Thyroid gland (tissue), 4 donors: ENCODE data around the gene BLOC1S2.

Source experiments
- POLR2A ChIP-seq, 2 donors: fragments of 450-650 bp; IDR thresholded peaks; one replicate each; pipeline ENCODE4 v1.6.1; 2017; ENCODE audit warnings: antibody characterized with exemption in 2 of 2, mild to moderate bottlenecking in 2 of 2, moderate library complexity in 1 of 2
- TF ChIP-seq, protein P1 (sequence below), 6 experiments: fragments of 200-600 bp in 3 of 6; fragments of 450-650 bp in 3 of 6; sonication (generic) in 3 of 6; IDR thresholded peaks; one replicate each; pipeline ENCODE4 v1.5.1; 2016 to 2019; ENCODE audit warnings: antibody characterized with exemption in 6 of 6, mild to moderate bottlenecking in 2 of 6, inconsistent platforms in 1 of 6, moderate library complexity in 1 of 6

DNA sequence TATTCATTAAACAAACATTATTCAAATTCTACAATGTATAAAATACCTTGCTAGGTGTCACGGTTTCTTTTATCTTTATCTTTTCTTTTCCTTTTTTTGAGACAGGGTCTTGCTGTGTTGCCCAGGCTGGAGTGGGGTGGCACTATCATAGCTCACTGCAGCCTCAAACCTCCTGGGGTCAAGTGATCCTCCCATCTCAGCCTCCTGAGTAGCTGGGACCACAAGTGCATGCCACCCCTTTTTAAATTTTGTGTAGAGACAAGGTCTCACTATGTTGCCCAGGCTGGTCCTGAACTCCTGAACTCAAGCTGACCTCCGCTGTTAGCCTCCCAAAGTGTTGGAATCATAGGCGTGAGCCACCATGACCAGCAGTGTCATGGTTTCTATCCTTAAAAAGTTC lies 17.9 kb upstream of the BLOC1S2 start:
- TF ChIP-seq, protein P1, sequence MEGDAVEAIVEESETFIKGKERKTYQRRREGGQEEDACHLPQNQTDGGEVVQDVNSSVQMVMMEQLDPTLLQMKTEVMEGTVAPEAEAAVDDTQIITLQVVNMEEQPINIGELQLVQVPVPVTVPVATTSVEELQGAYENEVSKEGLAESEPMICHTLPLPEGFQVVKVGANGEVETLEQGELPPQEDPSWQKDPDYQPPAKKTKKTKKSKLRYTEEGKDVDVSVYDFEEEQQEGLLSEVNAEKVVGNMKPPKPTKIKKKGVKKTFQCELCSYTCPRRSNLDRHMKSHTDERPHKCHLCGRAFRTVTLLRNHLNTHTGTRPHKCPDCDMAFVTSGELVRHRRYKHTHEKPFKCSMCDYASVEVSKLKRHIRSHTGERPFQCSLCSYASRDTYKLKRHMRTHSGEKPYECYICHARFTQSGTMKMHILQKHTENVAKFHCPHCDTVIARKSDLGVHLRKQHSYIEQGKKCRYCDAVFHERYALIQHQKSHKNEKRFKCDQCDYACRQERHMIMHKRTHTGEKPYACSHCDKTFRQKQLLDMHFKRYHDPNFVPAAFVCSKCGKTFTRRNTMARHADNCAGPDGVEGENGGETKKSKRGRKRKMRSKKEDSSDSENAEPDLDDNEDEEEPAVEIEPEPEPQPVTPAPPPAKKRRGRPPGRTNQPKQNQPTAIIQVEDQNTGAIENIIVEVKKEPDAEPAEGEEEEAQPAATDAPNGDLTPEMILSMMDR (IDR thresholded peaks at IDR 0.05) = no peak
- no peak for TF ChIP-seq POLR2A (IDR thresholded peaks at IDR 0.05)
